GM21737 (cell line): ENCODE measurements around the gene TRIM65.
"Not testable (repeated sequence)": the region's sequence is repeated elsewhere in the genome, so short reads cannot be mapped to it uniquely, and the experiment has no call there.

Experiments
- ATAC-seq: cut with Tn5 transposase; IDR thresholded peaks from one replicate; pipeline ENCODE4 v1.9.1; 2021; ENCODE audit warnings: mild to moderate bottlenecking, moderate library complexity; ENCODE audit not compliant: unreplicated experiment

The TRIM65 gene

DNA sequence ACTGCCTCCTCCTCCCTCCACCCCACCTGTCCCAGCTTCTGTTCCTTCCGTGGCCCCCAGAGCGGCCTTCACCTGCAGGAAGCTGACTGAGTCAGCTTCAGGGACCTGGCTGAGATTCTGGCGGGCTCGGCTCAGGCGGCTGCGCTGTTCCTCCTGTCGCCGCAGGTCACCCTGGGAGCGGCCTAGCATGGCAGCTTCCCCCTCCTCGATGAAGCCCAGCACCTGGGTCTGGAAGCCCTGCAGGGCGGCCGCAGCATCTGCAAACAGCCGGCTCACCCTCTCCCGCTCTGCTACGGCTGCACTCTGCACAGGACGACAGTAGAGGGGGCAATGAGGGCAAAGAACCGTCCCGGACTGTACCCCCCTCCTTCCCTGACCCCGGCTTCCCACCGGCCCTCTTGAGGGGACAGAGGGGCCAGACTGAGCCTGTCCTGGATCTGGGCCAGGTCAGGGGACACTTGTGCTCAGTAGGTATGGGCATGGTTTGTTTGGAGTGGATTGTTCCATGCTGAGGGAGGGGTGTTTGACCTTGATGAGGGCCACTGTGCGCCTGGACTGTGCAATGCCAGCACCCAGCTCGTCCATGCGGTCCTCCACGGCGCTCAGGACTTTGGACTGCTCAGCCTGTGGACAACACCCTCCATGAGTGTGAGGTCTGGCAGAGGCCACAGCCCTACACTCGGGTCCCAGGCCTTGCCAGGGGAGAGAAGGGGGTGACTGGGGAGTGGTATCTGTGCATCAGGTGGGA lies 20.4 kb downstream of the TRIM65 start:
- no peak for ATAC-seq

DNA sequence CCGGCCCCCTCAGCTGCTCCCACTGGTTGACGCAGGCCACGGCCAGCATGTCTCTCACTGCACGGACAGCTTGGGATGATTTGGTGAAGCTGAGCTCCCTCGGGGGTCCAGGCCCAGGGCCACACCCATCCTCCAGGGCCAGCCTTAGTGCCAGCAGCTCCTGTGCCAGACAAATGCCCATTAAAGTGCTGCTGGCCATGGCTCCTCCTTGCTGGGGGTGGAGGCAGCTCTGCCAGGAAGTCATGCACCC lies 20.9 kb downstream of the TRIM65 start:
- no peak for ATAC-seq

DNA sequence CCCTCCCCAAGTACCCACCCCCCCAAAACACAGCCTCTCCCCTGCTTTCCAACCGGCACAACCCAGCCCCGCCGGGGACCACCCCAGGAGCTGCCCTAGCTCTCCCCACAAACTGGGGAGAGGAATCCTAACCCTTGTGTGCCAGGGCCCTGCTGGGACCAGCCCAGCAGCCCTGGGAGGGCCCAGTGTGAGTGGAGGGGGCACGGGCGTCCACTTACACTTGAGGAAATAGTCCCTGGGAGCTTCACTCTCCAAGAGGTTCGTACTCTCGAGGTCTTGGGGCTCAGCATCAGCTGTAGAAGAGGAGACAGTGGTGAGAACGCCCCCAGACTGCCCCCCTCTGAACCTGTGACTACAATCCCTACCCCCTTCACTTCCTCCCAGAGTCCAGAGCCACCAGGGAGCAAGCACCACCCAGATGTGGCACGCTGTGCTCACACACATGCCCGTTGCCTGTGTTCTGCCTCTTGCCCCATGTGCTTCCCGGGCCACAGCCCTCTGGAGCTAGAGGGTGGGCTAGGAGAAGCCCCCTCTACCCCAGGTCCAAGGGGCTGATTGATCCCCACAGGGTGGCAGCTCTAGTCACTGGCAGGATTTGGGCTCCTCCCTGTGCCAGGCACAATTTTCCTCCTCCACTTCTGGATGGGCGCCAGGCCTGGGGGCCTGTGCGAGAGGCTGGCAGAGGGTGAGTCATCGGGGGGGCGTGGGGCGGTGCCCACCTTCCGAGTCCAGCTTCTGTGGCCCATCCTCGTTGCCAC lies 21.4 kb downstream of the TRIM65 start:
- ATAC-seq: no peak

DNA sequence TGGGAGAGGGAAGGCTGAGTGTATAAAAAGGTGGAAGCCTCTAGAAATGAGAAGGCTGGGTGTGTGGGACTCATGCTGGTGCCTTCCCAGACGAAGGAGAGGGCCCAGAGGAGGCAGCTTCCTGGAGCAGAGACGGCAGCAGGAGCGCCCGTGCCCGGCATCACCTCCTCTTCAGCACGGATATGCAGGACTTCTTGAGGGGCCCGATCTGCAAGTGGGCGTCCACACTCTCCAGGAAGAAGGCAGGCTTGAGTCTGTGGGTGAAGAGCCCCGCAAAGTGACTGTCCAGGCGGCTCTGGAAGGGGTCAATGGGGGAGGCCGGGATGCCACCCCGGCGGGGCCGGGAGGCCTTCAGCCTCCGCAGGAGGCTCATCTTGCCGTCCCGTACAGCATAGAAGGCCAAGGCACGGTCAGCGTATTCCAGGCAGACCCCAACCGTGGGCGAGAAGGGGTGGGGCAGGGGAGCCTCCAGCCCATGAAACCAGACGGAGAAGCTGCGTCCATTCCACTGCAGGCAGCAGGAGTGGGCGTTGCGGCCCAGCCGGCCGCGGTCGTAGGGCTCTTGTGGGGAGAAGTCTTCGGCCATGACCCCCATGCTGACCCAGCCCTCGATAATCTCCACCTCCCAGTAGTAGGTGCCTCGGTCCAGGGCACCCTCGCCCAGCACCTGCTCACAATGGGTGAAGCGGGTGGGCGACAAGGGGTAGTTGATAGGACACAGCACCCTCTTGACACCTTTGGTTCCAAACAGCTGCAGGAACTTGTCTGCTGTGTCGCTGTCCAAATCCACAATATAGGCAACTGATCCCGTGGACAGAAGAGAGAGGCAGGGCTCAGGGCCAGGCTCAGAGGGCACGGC lies 22.2 kb downstream of the TRIM65 start:
- no peak for ATAC-seq

DNA sequence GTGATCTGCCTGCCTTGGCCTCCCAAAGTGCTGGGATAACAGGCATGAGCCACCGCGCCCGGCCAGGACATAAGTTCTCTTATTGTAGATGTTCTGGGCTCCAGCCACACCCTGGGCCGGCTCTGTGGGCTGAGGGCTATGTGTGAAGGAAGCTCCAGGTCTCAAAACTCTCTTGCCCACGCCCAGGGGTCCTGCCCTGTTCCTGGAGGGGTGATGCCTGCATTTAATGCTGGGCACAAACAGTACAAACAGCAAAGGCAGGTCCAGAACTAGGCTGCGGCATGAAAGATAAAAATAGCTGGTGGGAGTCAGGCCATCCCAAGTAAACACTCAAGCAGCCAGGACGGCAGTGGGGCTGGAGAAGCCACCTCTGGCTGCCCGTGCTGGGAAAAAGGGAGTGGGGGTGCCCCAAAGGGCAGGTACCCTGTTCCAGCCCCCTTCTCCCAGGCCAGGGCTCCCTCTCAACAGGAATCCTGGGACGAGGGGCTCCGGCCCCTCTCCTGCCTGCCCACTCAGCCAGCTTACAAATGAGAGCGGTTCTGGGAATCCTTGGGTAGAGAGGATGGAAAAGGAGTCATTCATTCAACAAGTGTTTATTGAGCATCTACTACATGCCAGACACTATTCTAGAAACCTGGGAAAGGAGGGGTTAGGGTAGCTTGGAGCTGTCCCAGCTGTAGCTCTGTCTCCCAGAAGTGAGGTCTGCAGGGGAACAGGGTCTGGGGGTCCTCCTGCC lies 23.0 kb downstream of the TRIM65 start:
- no peak for ATAC-seq

DNA sequence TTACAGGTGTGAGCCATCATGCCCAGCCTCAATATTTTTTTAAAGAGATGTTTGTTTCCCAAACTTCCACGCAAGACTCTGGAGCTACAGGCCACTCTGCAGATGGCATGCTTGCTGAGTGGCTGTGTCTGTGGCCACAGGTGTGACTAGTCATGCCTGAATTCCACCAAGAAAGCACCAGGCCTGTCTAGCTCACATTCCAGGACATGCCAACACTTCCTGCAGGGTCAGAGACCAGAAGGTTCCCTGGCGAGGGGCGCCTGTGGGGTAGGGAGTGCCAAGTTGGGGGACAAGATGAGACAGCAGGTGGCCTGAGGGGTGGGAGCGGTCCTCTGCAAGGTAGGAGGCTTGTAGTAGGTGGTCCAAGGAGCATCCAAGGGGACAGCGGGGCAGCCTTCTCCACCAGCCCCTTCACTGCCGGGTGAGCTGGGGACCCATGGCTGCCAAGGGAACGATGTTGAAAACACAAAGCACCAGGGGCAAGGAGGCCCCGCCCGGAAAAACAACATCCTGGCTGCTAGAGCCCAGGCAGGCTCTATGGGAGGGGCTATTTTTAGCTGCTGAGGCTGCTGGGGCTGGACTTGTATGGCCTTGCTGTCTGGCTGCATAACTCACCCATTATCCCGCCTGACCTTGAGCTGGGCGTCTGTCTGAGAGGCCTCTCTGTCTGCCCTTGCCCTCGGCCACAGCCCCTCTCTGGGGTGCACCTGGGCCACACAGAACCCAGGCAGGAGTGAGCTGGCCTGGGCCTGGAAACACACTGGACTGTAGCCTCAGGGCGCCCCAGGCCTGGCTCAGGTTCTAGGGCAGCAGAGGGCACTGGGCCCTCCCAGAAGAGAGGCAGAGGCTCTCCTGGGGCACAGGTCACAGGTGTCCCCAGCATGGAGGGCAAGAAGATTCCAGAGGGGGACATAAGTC lies 24.1 kb downstream of the TRIM65 start:
- ATAC-seq: no peak

DNA sequence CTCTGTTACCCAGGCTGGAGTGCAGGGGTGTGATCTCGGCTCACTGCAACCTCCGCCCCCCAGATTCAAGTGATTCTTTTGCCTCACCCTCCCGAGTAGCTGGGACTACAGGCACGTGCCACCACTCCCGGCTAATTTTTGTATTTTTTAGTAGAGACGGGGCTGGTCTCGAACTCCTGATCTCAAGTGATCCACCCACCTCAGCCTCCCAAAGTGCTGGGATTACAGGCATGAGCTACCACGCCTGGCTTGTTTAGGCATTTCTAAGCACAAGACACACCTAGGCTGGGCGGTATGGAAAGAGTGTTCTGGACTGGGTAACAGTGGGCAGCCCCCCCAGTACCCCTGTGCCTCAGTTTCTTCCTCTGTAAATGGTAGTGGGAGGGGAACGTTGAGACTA lies 26.5 kb downstream of the TRIM65 start:
- not testable (repeated sequence) for ATAC-seq

DNA sequence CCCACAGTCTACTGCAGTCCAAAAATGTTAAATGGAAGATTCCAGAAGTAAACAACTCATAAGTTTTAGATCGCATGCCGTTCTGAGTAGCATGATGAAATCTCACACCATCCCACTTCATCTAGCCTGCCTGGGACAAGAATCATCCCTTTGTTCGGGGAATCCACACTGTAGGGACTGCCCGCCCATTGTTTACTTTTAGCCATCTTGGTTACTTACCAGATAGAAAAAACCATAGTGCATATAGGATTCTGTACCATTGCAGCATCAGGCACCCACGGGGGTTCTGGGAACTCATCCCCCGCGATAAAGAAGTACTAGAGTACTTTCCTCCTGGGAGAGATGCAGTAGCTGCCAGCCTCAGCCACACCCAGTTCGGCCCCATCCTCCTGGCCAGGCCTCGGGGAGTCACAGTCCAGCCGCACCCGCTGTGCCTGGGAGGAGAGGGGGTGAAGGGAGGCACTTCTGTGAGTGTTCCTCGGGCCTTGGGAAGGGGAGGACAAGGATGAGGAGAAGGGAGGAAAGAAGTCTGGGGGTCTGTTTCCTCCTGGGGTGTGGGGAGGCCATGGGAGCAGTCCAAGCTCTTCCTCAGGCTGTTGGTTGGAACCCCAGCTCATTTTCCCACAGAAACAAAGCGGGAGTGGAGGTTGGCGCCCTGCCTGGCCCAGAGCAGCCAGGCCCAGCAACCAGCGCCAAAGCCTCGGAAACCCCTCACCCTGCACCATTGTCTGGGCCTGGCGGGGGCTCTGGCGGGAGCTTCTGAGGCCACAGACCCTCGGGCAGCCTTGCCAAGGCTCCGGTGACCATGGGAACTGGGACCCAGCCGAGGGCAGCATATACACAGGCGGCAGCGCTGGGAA lies 27.2 kb downstream of the TRIM65 start:
- ATAC-seq: no peak

DNA sequence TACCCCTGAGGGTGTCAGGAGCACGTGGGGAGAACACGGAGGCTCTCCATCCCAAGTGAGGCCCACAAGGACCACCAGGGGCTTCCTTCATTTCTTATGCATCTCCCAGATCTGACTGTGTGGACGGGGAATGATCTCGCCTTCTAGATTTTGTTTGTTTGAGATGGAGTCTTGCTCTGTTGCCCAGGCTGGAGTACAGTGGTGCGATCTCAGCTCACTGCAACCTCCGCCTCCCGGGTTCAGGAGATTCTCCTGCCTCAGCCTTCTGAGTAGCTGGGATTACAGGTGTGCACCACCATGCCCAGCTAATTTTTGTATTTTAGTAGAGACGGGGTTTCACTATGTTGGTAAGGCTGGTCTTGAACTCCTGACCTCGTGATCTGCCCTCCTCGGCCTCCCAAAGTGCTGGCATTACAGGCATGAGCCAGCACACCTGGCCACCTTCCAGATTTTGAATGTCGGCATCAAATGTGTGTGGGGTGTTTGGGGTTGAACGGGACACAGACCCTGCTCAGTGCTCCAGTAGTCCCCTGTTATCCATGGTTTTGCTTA lies 27.9 kb downstream of the TRIM65 start:
- ATAC-seq: not testable (repeated sequence)

DNA sequence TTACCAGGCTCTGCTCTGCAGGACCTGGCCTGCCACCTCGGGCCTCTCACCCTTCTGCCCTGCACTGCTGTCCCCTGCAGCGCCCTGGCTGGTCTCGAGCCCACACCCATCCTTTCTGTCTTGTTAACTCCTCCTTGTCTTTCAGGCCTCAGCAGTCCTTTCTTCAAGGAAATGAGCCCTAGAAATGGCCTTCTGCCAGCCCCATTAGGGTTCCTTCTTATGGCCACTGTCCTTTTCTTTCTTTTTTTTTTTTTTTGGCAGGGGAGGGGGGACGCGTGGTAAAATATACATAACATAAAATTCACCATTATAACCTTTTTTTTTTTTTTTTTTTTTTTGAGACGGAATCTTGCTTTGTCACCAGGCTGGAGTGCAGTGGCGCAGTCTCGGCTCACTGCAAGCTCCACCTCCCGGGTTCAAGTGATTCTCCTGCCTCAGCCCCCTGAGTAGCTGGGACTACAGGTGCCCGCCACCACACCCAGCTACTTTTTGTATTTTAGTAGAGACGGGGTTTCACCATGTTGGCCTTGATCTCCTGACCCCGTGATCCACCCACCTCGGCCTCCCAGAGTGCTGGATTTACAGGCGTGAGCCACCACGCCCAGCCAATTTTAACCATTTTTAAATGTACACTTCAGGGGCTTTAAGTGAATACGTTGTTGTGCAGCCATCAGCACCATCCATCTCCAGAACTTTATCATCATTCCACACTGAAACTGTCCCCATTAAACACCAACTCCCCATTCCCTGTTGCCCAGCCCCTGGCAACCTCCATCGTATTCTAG lies 31.2 kb downstream of the TRIM65 start:
- not testable (repeated sequence) for ATAC-seq

DNA sequence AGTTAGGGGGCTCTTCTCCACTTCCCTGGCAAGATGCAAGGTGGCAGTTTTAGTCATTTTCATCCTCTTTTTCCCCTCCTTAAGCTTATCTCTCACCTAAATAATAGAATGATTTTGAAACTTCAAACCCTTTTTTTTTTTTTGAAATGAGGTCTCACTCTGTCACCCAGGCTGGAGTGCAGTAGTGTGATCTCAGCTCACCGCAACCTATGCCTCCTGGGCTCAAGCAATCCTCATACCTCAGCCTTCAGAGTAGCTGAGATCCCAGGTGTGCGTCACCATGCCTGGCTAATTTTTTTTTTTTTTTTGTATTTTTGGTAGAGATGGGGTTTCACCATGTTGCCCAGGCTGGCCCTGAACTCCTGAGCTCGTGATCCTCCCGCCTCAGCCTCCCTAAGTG lies 31.9 kb downstream of the TRIM65 start:
- peak; percentile 13 for ATAC-seq

DNA sequence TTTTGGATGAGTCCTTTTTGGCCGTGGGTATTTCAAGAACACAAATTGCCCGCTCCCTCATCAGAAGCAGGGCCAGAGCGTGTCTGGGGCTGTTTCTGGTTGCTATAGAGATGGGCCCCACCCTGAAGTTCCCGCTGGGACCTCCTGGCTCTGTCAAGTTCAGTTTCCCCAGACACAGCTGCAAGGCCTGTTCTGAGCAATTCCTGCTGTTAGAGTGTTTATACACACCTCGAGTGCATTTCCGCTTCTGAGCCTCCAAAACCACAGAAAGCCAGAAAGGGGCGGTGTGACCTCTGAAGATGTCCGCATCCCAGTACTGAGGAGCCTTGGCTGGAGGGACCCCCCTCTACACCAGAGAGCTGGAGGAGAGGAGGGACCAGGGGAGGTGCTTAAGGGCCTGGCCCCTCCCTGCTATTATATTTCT lies 32.3 kb downstream of the TRIM65 start:
- ATAC-seq: peak; percentile 84

DNA sequence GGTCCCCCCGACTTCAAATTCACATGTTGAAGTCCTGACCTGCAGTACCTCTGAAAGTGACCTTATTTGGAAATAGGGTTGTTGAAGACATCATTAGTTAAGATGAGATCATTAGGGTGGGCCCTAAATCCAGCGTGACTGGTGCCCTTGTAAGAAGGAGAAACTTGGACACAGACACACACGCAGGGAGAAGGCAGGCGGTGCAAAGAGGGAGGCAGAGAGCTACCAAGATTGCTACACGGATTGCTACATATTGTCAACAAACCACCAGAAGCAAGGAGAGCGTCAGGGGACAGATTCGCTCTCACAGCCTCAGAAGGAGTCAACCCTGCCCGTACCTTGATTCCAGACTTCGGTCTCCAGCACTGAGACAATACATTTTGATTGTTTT lies 34.8 kb downstream of the TRIM65 start:
- ATAC-seq: no peak

DNA sequence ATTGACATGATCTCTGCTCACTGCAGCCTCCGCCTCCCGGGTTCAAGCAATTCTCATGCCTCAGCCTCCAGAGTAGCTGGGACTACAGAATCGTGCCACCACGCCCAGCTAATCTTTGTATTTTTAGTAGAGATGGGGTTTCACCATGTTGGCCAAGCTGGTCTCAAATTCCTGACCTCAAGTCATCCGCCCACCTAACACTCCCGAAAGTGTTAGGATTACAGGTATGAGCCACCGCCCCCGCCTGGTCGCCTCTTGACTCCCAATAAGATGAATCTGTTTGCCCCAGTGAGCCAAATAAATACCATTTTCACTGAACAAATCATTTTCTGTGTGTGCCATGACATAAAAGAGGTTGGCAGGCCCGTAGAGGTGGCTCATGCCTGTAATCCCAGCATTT lies 37.4 kb downstream of the TRIM65 start:
- not testable (repeated sequence) for ATAC-seq

DNA sequence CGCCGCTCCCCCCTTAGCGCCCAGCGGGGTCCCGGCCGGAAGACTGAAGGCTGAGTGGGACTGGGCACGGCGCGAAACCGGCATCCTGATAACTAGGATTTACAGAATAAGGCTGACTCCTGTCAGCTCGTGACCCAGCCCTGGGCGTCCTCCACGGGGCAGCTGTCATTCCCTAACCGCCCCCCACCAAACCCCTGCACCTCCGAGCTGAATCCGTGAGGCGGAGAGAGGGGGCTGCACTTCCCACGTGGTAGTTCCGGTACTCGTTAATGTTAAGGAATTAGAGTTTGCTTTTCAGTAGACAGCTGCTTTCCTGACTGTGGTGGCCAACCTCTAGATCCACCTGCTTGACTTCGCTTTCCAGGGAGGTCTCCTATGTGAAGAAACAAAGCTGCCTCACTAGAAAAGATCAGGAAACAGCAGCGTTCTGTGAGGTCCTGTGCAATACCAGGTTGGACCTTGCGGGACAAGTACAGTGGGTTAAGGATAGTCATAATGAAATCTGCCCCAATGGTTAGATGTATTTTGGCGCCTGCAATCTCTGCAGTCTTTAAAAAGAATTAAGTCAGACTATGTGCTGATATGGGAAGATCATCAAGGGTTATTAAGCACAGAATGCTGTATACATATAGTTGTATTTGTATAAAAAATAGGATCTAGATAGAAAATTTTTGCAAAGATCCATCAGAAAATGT lies 40.5 kb downstream of the TRIM65 start:
- ATAC-seq: peak; percentile 34

DNA sequence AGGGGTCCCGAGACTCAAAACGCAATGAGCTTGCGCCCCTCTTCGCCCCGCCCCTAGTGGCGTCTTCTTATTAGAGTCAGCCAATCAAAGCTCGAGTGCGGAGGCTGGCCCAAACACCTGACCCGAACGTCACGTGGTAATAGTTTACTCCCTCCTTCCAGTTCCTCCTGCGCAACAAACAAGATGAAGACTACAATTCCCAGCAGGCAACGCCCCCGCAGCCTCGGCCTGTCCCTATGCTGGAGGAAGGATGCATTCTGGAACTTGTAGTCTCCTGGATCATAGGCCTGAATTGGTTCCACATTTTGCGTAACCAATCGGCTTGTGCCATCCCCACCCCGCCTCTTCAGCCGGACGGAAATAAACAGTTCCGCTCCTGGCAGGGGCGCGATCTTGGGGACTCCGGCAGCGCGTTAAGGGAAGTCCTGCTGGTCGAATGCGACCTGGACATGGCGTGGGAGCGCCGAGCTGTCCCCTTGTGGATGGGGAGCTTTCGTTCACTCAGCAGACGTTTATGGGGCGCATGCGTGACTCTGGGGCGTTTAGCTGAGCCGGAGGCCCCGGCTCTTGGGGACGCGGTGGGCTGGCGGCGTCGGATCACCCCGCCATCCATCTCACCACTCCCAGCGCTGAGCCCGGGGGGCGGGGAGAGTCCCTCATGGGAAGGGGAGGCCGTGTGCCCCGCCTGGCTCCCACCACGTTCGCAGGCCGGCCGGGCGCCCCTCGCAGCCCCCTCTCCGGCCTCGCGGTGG lies 41.3 kb downstream of the TRIM65 start, which contains the start of gene WBP2:
Gene WBP2 (minus strand): TSS at position 26 of the 752 bp plus-strand sequence. CDS start 38 bp downstream, outside the sequence.
- peak; percentile 75 for ATAC-seq
